GM12878 (cell line): Measurements from ENCODE around the gene CSH2.

Source experiments
- CTCF ChIP-seq, 3 experiments: IDR thresholded peaks in 2 of 3; conservative IDR thresholded peaks in 1 of 3; 2 replicates each; pipeline ENCODE4 v1.5.1; 2011; ENCODE audit warnings: low read depth in 3 of 3, low read length in 3 of 3, mild to moderate bottlenecking in 3 of 3, control low read depth in 2 of 3, moderate library complexity in 2 of 3, inconsistent platforms in 1 of 3, mixed read lengths in 1 of 3; ENCODE audit not compliant: control insufficient read depth in 2 of 3, insufficient read depth in 1 of 3; ENCODE audit errors: extremely low read depth in 1 of 3
- JUND ChIP-seq: IDR thresholded peaks from 2 replicates; pipeline ENCODE4 v1.6.1; 2012; ENCODE audit warnings: low read depth, mild to moderate bottlenecking, low read length, improper control_type of control experiment, moderate library complexity
- MTA2 ChIP-seq: fragments of 450-650 bp; IDR thresholded peaks from 2 replicates; pipeline ENCODE4 v1.6.1; 2016; ENCODE audit warnings: low read depth, mild to moderate bottlenecking, moderate library complexity
- NRF1 ChIP-seq: conservative IDR thresholded peaks from 2 replicates; pipeline ENCODE4 v1.6.1; 2011; ENCODE audit warnings: mild to moderate bottlenecking, low read depth, low read length, improper control_type of control experiment
- PKNOX1 ChIP-seq: fragments of 450-650 bp; IDR thresholded peaks from 2 replicates; pipeline ENCODE4 v1.6.1; 2016; ENCODE audit warnings: mild to moderate bottlenecking
- POLR2A ChIP-seq: IDR thresholded peaks from 2 replicates; pipeline ENCODE4 v1.6.1; 2011; ENCODE audit warnings: low read depth, mild to moderate bottlenecking, low read length
- REST ChIP-seq: IDR thresholded peaks from 2 replicates; pipeline ENCODE4 v1.6.1; 2012; ENCODE audit warnings: mild to moderate bottlenecking, low read depth, low read length
- SMARCA5 ChIP-seq: fragments of 450-650 bp; IDR thresholded peaks from 2 replicates; pipeline ENCODE4 v1.6.1; 2017; ENCODE audit warnings: mild to moderate bottlenecking
- SREBF1 ChIP-seq: IDR thresholded peaks from 2 replicates; pipeline ENCODE4 v1.6.1; 2012; ENCODE audit warnings: mild to moderate bottlenecking, low read length
- USF2 ChIP-seq: IDR thresholded peaks from 2 replicates; pipeline ENCODE4 v1.6.1; 2011; ENCODE audit warnings: low read depth, low read length, improper control_type of control experiment, borderline replicate concordance
- ZBTB33 ChIP-seq: fragments of 450-650 bp; IDR thresholded peaks from 2 replicates; pipeline ENCODE4 v1.6.1; 2017; ENCODE audit warnings: mild to moderate bottlenecking

- TF ChIP-seq NRF1, result no peak
- no peak for TF ChIP-seq POLR2A
- TF ChIP-seq SMARCA5, result no peak
- no peak for TF ChIP-seq ZBTB33
- no peak for TF ChIP-seq CTCF (IDR thresholded peaks at IDR 0.05 in 2 of 3, conservative IDR thresholded peaks at IDR 0.05 in 1 of 3; ENCODE audit: control insufficient read depth in 2 of 3, extremely low read depth in 1 of 3, insufficient read depth in 1 of 3, low read depth in 3 of 3, low read length in 3 of 3)
- no peak for TF ChIP-seq USF2
- no peak for TF ChIP-seq JUND
- no peak for TF ChIP-seq MTA2
- no peak for TF ChIP-seq PKNOX1
- no peak for TF ChIP-seq SREBF1
- TF ChIP-seq REST, result no peak
Observed at GRCh38 chr17:63850401-63850800, 23.1 kb downstream of the CSH2 start.
